RWPE1 (cell line): ENCODE data around the gene CSMD2.

Experiments
- CTCF ChIA-PET: fragments of 350-600 bp; sonication (Branson Sonifier 250); formaldehyde crosslinking; extraction: SDS; loops from one replicate; lab custom pipeline; 2021; lab: Yijun Ruan, JAX
- POLR2A ChIA-PET: fragments of 400-600 bp; formaldehyde crosslinking; extraction: SDS; loops from one replicate; lab custom pipeline; 2020; ENCODE audit warnings: antibody characterized with exemption; ENCODE audit not compliant: low non-redundant PET; lab: Yijun Ruan, JAX
- DNase-seq: peaks from one replicate; pipeline ENCODE4 v3.0.0; 2012; ENCODE audit warnings: low spot score
- H3K27ac ChIP-seq: fragments of 450-650 bp; 2 replicates; pipeline ENCODE4 v1.5.1; 2017
- CTCF ChIP-seq: fragments of 450-650 bp; conservative IDR thresholded peaks from 2 replicates; pipeline ENCODE4 v1.5.1; 2017; ENCODE audit warnings: low read depth, mild to moderate bottlenecking

CSMD2 gene

GRCh38 chr1:33921281-33921680 lies 243.7 kb downstream of the CSMD2 start:
- no peak for TF ChIP-seq CTCF
- POLR2A ChIA-PET = no interaction called here
- CTCF ChIA-PET = no interaction called here
- H3K27ac ChIP-seq = no peak overlapping the region
- no peak for DNase-seq

GRCh38 chr1:33918368-33918767 lies 246.7 kb downstream of the CSMD2 start:
- ChIA-PET POLR2A (no interaction called here), CTCF (no interaction called here)
- no peak for TF ChIP-seq CTCF
- no peak for DNase-seq
- no peak overlapping the region for H3K27ac ChIP-seq

- no peak for TF ChIP-seq CTCF
- H3K27ac ChIP-seq = no peak overlapping the region
- ChIA-PET CTCF (no interaction called here), POLR2A (no interaction called here)
- no peak for DNase-seq
These were observed 248.2 kb downstream of the CSMD2 start for GRCh38 chr1:33916786-33917185.

- DNase-seq = no peak
- ChIA-PET POLR2A (no interaction called here), CTCF (no interaction called here)
These were observed 250.5 kb downstream of the CSMD2 start for GRCh38 chr1:33914531-33914930.

GRCh38 chr1:33908324-33908956 lies 256.6 kb downstream of the CSMD2 start:
- TF ChIP-seq CTCF = no peak
- DNase-seq = no peak
- CTCF ChIA-PET = interaction anchor here (0.7 kb wide), 1 partner anchor 213 kb away, joined by 5 read pairs; no protein-coding TSS in a partner anchor
- POLR2A ChIA-PET = no interaction called here
- H3K27ac ChIP-seq = no peak overlapping the region

More at GRCh38 chr1:33914531-33914930, 250.5 kb downstream of the CSMD2 start:
- H3K27ac ChIP-seq = no peak overlapping the region
- no peak for TF ChIP-seq CTCF

- CTCF ChIA-PET = no interaction called here
- no peak for TF ChIP-seq CTCF
- DNase-seq = no peak
- POLR2A ChIA-PET = no interaction called here
- H3K27ac ChIP-seq = no peak overlapping the region
These were observed 258.9 kb downstream of the CSMD2 start for GRCh38 chr1:33906156-33906555.
